GOT3 (cell line): ENCODE results near the gene LUC7L.
"Not testable (repeated sequence)": the region's sequence is repeated elsewhere in the genome, so short reads cannot be mapped to it uniquely, and the experiment has no call there.

ENCODE experiments used
- DNase-seq: peaks from one replicate; lab custom pipeline; 2025; ENCODE audit warnings: mixed read lengths; lab: John Stamatoyannopoulos, UW

Gene LUC7L

GRCh38 chr16:229731-230281 is 557 bp upstream of the LUC7L start:
- no peak for DNase-seq

DNA sequence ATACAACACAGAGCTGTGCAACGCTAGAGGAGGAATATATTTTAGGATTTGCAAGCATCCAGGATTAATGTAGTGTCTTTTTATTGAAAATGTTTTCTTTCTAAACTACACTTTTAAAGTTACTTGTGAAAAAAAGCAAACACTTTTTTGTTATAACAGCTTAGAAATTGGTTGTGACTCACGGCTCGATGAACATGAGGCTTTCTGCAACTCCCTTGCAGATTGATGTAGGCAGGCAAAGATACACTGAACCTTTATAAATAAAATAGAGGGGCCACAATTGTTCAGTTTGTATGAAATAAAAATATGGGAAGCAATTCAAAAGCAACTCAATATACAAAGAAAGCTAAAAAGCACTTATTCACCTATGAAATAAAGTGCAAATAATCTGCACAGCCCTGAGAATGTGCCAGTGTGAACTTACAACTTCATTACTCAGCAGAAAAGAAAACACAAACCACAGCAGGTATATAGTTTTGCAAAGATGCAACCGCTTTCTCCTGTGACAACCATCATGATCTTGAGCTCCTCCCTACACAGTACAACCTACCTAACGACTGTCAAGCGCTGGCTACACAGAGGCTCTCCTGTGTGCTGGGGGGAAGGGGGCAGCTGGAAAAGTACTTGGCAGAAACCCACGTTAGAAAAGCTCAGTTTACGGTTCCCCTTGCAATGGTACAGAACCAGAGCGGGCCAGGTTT is 948 bp downstream of the LUC7L start:
- DNase-seq: no peak

- DNase-seq: no peak
These were observed 9.2 kb downstream of the LUC7L start for GRCh38 chr16:220021-220420.

DNA sequence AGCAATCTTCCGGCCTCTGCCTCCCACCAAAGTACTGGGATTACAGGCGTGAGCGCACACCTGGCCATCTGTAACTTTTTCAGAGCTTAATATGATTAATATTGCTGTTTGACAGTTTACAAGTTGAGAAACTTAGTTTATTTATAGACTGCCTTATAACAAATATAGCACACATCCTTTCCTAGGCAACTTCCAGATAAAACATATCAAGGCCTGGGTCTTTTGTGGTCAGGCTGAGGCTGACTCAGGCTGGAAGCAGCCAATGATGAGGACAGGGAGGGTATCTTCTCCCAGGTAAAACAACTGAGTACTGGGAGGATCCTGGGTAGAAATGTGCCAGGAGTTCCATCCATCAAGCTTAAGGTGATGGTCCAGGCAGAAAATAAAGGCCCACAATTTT is 16.2 kb downstream of the LUC7L start:
- DNase-seq: no peak

- not testable (repeated sequence) for DNase-seq
These were observed 17.5 kb downstream of the LUC7L start for GRCh38 chr16:211631-212180.

GRCh38 chr16:209359-209758 is 19.9 kb downstream of the LUC7L start:
- DNase-seq: not testable (repeated sequence)

- not testable (repeated sequence) for DNase-seq
These were observed 25.2 kb downstream of the LUC7L start for GRCh38 chr16:204046-204445.

DNA sequence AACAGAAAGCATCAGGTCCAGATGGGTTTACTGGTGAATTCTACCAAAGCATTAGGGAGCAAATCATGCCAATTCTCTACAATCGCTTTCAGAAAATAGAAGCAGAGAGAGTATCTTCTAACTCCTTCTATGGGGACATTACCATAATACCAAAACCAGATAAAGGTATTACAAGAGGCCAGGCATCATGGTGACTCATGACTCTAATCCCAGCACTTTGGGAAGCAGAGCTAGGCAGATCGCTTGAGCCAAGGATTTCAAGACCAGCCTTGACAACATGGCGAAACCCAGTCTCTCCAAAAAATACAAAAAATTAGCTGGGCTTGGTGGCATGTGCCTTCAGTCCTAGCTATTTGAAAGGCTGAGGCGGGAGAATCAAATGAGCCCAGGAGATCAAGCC is 26.0 kb downstream of the LUC7L start:
- no peak for DNase-seq

DNA sequence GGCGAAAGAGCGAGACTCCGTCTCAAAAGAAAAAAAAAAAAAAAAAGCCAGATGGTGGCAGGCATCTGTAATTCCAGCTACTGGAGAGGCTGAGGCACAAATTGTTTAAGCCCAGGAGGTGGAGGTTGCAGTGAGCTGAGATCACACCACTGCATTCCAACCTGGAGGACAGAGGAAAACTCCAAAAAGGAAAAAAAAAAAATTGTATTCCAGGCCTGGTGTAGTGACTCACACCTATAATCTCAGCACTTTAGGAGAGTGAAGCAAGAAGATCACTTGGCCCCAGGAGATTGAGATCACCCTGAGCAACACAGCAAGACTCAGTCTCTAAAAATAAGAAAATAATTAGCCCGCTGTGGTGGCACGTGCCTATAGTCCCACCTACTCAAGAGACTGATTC is 28.9 kb downstream of the LUC7L start:
- no peak for DNase-seq

DNA sequence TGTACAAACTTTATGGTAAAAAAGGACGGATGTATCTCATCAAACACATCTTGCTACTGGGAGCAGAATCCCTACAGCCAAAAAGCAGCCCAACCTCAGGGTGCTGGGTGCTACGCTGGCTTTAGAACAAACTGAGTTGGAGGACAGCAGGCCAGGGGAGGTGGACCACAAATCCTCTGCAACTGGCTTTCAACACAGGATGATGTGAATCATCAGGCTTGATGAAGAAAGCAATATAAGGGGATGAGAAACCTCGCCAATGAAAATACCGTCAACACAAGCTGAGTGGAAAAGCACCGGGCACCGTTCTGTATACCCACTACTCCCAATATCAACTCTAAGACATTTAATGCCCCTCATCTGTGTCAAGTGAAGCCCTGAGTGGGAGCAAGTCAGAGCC is 34.7 kb downstream of the LUC7L start:
- DNase-seq: no peak

DNA sequence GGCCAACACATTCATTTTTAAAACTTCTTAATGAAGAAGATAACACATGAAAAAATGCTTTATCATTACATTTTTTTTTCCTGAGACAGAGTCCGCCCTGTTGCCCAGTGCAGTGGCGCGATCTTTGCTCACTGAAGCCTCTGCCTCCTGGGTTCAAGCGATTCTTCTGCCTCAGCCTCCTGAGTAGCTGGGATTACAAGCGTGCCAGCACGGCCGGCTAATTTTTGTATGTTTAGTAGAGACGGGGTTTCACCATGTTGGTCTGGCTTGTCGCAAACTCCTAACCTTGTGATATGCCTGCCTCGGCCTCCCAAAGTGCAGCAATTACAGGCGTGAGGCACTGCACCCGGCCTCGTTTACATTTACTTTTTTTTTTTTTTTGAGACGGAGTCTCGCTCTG is 35.8 kb downstream of the LUC7L start:
- no peak for DNase-seq

- DNase-seq: no peak
These were observed 36.6 kb downstream of the LUC7L start for GRCh38 chr16:192686-193085.

GRCh38 chr16:191831-192230 is 37.4 kb downstream of the LUC7L start:
- DNase-seq: no peak

- DNase-seq: no peak
These were observed 39.6 kb downstream of the LUC7L start for GRCh38 chr16:189604-190186.

GRCh38 chr16:188674-189073 is 40.6 kb downstream of the LUC7L start:
- DNase-seq: no peak

- no peak for DNase-seq
These were observed 41.9 kb downstream of the LUC7L start for GRCh38 chr16:187330-187729.

GRCh38 chr16:185691-186090 is 43.6 kb downstream of the LUC7L start:
- DNase-seq: no peak

GRCh38 chr16:185213-185612 is 44.0 kb downstream of the LUC7L start:
- no peak for DNase-seq

DNA sequence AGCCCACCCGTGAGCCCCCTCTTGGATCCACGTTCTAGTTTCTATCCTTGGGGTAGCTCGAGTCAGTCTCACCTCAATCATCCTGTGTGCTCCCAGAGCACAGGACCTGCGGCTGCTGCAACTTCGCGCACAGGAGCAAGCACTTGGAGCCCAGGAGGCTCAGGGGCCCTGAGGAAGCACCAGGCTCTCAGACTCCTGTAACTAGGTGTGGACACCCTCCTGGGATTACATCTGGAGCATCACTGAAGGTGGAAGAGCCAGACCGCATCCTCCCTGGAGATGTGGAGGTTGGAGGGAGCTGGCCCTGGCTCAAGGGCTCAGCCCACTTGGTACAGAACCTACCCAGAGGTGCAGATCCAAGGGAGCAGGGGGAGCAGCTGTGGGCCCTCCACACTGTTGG is 46.2 kb downstream of the LUC7L start:
- no peak for DNase-seq

DNA sequence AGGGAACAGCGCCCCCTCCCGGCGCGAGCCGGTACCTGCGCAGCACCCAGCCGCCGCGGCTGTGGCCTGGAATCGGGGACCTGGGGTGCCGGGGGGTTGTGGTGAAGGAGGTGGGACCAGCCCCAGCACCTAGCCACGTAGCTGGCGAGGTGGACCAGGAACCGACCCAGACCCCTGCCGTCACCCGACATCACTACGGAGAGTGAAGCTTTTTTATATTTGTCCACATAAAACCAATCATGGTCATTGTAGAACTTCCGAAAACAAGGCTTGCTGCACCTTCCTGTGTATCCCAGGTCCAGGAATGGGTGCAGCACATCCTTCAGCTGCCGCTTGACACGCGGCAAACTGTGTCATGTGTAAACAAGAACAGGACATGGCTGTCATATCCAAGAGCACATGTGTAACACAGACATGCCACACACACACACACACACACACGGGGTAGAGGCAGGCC is 47.7 kb downstream of the LUC7L start:
- no peak for DNase-seq

DNA sequence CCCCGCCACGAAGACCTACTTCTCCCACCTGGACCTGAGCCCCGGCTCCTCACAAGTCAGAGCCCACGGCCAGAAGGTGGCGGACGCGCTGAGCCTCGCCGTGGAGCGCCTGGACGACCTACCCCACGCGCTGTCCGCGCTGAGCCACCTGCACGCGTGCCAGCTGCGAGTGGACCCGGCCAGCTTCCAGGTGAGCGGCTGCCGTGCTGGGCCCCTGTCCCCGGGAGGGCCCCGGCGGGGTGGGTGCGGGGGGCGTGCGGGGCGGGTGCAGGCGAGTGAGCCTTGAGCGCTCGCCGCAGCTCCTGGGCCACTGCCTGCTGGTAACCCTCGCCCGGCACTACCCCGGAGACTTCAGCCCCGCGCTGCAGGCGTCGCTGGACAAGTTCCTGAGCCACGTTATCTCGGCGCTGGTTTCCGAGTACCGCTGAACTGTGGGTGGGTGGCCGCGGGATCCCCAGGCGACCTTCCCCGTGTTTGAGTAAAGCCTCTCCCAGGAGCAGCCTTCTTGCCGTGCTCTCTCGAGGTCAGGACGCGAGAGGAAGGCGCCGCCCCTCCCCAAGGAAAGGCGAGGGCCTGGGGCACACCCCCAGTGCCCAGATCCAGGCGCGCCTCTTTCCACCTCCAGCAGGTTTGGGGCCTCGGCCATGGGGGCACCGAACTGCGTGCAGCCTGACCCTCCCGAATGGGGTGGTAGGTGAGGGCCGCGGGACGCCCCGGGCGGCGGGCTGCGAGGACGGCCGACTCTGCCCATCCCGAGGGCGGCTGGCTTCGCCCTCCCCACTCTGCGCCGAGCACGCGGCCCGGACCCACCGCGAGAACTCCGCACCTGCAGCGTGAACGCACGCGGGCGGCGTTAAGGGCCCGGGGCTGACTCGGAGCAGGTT is 48.3 kb downstream of the LUC7L start:
- DNase-seq: no peak

- no peak for DNase-seq
These were observed 49.1 kb downstream of the LUC7L start, which contains the start of gene HBQ1 for GRCh38 chr16:180101-180675. Gene HBQ1, plus strand, starts transcription at chr16:180459. Its CDS starts 28 bp downstream, at chr16:180487.
